ENCODE measurements around the gene CORO1C.

GRCh38 chr12:108618079-108618952, 113.0 kb downstream of the CORO1C start:
- TF ChIP-seq CTCF (IDR thresholded peaks at IDR 0.05) (peak; percentile 87 to 100 (median 99)), POLR2A (IDR thresholded peaks at IDR 0.05) (no peak)

Measured in right lobe of liver (tissue), 4 donors.